Suprapubic skin (tissue), 4 donors: ENCODE data around the gene CHST14.

Experiments
- EP300 ChIP-seq: sonication (generic); formaldehyde crosslinking; IDR thresholded peaks from one replicate; pipeline ENCODE4 v1.6.1; 2017; ENCODE audit warnings: antibody characterized with exemption
- POLR2A ChIP-seq, 2 donors: fragments of 450-650 bp; IDR thresholded peaks; one replicate each; pipeline ENCODE4 v1.6.1; 2017; ENCODE audit warnings: antibody characterized with exemption in 2 of 2, mild to moderate bottlenecking in 2 of 2, moderate library complexity in 2 of 2
- POLR2AphosphoS5 ChIP-seq, 3 donors: sonication (generic); formaldehyde crosslinking; IDR thresholded peaks; one replicate each; pipeline ENCODE4 v1.6.1; 2017; ENCODE audit warnings: antibody characterized with exemption in 3 of 3
- TF ChIP-seq, protein P1 (sequence below), 2 donors: fragments of 200-600 bp in 1 of 2; fragments of 450-650 bp in 1 of 2; sonication (generic) in 1 of 2; IDR thresholded peaks; one replicate each; pipeline ENCODE4 v1.5.1; 2016 to 2019; ENCODE audit warnings: antibody characterized with exemption in 2 of 2, mild to moderate bottlenecking in 1 of 2, moderate library complexity in 1 of 2

DNA sequence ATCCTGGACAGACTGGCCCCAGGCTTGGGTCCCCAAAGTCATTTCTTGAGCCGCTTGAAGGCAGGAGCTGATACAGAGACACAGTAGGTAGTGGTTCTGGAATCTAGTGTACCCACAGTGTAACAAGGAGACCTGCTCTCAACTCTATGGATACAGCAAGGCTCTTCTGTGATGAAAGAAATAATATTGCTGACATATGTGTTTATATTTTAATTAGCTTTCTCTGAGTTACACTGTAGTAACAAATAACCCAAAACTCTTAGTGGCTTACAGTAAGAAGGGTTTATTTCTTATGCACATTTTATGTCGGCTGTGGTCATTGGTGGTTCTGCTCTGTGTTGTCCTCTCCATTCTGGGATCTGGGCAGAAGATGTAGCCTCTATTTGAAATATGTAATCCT lies 45.5 kb downstream of the CHST14 start:
- TF ChIP-seq POLR2A (IDR thresholded peaks at IDR 0.05) = no peak
- TF ChIP-seq EP300 = no peak
- TF ChIP-seq, protein P1, sequence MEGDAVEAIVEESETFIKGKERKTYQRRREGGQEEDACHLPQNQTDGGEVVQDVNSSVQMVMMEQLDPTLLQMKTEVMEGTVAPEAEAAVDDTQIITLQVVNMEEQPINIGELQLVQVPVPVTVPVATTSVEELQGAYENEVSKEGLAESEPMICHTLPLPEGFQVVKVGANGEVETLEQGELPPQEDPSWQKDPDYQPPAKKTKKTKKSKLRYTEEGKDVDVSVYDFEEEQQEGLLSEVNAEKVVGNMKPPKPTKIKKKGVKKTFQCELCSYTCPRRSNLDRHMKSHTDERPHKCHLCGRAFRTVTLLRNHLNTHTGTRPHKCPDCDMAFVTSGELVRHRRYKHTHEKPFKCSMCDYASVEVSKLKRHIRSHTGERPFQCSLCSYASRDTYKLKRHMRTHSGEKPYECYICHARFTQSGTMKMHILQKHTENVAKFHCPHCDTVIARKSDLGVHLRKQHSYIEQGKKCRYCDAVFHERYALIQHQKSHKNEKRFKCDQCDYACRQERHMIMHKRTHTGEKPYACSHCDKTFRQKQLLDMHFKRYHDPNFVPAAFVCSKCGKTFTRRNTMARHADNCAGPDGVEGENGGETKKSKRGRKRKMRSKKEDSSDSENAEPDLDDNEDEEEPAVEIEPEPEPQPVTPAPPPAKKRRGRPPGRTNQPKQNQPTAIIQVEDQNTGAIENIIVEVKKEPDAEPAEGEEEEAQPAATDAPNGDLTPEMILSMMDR (IDR thresholded peaks at IDR 0.05) = no peak
- no peak for TF ChIP-seq POLR2AphosphoS5 (IDR thresholded peaks at IDR 0.05)
